Right kidney (tissue), 1 donor: ENCODE measurements around the gene BGN.
A peak's percentile ranks its signal among the peaks of the same experiment; 100 is the strongest.

Experiments
- DNase-seq: peaks from one replicate; pipeline ENCODE4 v3.0.0-alpha.2; 2016

BGN gene

DNA sequence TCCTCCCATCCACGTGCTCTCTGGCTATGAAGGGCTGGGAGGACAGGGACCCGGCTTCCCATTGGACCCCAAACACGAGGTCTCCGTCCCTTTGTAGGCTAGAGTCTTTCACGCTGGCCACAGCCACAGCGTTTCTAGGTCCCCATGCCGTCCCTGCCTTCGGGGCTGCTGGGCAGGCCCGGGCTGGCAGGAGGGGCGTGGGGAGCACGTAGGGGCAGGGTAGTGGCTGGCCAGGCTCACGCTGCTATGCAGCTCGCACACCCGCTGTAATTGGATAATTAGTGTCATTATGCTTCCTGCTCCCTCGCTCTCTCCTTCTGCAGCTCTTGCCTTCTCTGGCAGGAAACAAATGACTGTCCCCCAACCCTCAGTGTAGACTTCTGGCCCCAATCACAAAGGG lies 32.4 kb downstream of the BGN start:
- DNase-seq: no peak

DNA sequence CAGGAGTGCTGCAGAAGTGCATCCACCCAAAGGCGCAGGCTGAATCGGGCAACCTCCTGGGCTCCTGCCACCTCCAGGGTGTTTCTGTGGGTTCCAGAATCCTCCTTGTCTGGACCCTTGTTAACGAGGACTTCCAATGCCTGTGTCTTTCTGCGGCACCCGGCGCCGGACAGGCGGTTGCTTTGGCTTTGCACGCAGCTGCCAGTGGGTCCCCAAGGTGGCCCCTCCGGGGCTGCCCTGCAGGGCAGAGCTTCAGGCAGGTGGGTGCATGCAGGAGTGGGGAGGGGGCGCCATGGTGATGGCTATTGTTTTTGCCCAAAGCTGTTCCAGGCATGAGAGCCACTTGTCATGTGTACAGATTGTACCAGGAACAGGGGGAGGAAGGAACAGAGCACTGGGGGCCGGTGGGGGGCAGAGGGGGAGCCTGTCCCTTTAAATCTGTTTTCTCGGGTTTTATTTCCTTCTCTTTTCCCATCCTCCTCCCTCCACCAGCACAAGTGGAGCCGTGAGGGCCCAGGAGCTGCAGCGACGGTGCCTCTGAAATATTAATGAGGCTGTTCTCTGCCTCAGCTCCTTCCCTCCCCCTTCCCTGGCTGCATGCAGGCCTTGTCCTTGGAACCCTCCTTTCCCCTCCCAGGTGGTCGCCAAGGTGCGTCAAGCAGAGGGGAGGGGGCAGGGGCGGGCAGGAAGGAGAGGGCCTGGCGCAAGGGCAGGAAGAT lies 35.8 kb downstream of the BGN start:
- no peak for DNase-seq

DNA sequence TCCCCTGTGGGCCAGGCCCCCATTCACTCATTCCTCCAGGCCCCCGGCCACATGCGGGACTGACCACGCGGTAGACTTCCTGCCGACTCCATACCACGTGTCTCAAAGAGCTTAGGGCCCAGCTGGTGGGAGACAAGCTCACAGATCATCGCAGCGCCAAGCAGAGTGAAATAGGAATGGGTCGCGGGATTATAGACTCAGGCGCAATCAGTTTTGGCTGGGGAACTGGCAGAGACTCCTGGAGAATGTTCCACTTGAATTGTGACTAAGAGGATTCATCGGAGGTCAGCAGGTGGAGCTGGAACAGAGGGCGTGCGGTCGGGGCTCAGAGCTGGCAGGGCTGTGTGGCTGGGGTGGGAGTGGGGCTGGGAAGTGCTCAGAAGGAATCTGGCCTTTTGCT lies 38.3 kb downstream of the BGN start:
- DNase-seq: no peak

DNA sequence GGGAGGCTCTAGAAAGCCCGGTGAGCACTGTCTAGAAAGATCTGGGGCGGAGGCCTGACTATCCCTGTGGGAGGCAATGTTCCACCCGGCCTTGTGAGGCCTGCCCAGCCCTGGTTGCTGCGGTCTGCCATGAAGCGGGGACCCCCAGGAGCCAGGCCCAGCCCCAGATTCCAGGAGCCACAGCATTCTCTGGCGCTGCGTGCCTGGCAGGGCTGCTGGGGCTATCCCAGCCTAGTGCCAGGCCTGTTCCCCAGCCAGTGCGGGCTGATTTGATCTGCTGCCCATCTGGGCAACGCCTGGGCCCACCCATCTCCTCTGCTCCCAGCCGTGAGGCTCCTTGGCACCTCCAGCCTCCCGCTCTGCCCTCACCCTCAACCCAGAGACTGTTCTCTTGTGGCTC lies 42.3 kb downstream of the BGN start:
- no peak for DNase-seq

DNA sequence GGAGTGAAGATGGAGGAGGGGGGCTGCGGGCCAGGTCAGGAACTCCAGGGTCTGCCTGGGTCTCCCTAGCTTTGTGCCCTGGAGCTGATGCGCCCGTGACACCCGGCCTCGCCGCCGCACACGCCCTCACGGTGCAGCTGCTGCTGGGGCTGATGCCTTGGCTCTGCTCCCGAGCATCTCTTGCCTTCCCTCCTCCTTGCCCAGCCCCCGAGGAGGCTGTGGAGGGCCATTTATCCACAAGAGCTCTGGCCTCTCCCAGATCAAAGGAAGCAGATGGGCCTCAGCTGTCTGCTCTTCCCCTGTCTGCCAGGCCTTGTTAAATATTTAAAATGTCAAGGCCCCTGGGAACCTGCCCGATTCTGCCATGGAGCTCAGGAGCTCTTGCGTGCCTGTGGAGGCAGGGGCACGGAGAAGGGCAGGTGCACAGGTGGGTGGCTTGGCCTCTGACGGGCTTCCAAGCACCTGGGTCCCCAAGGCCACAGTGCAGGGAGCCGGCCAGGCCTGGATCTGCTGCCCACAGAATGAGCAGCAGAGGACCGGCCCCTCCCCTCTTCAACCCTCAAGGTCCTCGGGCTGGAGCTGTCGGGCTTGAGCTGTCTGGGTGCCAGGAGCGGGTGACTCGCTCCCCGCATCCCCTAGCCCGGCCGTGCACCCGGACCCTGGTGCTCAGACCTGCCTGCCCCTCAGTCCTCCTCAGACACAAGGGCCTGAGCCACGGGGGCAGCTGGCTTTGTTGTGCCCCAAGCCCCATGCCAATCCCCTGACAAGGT lies 42.9 kb downstream of the BGN start:
- no peak for DNase-seq

DNA sequence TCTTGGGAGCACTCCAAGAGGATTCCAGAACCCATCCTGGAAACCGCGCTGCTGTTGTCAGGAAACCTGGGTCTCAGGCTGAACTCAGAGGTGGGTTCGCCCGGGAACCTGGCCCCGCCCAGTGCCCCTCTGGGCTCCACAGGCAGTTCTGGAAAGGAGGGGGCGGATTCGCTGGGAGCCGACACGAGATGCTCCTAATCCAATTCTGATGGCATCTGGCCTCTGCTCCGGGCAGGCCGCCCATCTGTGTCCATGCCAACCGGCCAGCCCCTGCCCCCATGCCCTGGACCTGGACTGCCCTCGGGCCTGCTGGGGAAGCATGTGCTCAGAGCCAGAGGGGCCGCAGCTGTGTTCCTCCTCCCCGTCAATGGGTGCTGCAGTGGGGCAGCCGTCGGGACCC lies 43.6 kb downstream of the BGN start:
- no peak for DNase-seq

DNA sequence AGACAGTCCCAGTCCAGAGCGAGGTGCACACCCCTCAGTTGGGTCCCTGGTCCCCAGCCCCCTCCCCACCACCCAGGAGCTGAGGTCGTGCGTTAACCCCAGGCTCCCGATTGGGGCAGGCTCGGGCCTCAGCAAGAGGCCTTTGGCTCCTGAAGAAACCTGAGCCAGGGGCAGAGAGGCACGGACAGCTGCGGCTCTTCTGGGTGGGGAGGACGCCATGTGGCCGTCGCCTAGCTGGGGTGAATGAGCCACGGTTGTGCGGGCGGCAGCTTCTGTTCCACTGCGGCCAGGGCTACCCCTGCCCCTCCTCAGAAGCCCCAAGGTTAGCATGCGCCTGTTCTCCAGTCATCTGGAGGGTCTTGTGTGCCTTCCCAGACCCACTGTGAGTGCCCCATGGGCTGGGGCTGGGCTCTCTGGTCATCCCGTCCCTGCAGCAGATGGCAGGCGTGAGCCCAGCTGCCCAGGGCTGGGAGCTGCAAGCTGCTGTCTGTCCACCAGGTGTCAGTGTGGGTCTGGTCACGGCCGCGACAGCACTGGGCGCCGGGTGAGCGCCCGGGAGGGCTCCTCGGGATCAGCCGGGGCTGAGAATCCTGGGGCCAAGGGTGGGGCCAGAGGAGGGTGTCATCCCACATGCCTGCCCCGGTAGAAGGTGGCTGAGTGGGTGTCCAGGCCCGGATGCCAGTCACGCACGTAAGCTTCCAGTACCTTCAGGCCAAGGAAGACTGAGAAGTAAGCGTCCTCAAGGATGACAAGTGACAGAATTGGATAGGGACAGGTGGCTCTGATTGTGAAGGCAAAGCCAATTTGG lies 44.6 kb downstream of the BGN start:
- peak; percentile 59 for DNase-seq

DNA sequence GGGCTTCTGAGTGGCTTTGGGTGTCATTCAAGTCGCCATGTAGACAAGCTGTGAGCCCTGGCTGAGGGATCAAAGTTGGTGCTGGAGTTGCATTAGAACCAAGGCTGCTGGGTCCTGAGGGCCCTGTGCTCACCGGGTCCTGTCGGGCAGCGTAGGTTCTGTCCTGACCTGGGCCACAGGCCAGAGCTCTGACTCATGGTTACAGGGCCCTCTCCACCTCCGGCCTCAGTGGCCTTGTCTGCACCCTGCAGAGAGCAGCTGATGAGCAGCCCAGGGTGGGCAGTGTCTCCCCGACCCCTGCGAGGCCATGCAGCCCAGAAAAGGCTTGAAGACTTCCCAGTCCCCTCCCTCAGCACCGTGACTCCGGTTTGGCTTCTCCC lies 45.2 kb downstream of the BGN start:
- no peak for DNase-seq

DNA sequence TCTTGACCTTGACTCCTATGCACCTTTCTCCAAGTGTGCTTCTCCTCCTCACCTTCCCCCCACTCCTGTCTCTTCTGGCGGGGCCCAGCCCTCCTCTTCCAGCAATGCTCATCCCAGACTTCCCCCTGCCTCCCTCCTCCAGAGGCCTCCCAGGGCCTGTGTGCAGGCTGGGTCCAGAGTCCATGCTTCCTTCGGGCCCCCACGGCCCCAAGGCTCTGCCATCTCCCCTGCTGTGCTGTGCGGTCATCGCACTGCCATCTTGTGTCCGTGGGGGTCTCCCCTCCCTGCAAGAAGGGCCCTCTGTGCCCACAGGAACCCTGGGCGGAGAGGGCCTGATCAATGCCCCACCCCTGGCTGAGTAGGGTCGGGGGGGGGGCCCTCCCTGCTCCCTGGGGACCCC lies 49.9 kb downstream of the BGN start:
- DNase-seq: no peak

DNA sequence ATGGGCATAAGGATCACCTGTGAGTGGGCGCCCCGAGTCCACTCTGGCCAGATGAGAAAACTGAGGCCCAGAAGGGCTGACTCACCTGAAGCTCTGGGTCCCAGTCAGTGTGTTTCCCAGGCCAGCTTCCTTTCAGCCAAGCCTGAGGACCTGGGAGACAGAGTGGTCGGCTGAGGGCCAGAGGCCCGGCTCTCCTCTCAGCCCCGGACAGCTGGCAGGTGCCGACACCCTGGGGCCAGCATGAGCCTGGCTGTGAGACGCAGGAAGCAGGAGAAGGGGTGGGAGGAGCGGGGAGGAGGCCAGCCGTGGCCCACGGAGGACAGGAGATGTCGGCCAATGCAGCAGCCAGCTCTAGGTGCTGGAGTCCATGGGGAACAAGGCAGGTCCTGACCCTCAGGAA lies 51.6 kb downstream of the BGN start:
- DNase-seq: no peak

DNA sequence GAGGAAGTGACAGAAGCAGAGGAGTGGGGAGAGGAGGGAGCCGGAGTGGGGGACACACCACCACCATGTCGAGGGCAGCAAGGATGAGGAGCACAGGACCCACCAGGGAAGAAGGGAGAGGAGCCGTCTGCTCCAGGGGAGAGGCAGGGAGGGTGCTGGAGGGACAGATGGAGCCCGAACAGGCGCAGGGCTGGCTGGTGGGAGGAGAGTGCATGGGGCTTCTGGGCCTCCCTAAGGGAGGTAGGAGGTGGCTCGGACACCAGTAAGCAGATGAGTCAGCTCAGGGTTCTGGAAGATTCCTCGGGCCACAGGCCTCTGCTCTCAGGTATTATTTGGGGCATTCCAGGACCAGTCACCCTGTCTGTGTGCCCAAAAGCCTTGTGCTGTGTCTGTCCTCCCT lies 52.4 kb downstream of the BGN start:
- no peak for DNase-seq

DNA sequence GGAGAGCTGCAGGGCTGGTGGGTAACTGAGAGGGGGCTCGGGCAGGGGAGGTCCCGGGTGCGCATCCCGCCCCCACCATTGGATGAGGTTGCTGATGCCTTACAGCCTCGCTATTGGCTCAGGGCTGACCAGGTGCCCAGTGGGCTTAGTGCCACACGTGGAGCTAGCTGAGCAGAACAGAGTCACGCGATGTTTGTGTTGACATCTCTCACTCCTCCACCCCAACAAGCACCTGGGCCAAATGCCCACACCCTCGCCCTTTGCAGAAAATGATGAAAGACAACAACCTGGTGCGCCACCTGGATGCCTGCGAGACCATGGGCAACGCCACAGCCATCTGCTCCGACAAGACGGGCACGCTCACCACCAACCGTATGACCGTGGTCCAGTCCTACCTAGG lies 54.5 kb downstream of the BGN start:
- DNase-seq: no peak

DNA sequence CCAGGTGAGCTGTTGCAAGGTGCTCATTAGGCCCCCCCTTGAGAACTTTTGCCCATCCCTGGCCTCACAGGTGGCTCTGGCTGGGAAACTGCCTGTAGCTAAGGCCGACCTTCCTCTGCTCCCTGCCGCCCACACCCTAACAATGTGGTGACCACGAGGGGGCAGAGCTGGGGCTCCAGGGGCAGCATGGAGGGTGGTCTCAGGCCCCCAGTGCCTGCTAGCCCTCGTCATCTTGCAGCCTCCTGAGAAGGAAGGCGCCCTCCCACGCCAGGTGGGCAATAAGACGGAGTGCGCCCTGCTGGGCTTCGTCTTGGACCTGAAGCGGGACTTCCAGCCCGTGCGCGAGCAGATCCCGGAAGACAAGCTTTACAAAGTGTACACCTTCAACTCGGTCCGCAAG lies 55.0 kb downstream of the BGN start:
- DNase-seq: no peak

DNA sequence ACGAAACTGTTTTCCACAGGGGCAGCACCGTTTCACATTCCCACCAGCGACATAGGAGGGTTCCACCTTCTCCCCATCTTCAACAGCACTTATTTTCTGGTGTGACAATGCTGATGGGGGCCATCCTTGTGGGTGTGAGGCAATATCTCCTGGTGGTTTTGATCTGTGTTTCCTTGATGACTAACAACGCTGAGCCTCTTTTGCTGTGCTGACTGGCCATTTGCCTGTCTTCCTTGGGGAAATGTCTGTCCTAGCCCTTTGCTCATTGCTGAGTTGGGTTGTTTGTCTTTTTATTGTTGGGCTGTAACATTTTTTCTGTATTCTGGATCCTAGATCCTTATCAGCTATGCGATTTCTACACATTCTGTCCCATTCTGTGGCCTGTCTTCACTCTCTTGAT lies 56.4 kb downstream of the BGN start:
- DNase-seq: no peak

DNA sequence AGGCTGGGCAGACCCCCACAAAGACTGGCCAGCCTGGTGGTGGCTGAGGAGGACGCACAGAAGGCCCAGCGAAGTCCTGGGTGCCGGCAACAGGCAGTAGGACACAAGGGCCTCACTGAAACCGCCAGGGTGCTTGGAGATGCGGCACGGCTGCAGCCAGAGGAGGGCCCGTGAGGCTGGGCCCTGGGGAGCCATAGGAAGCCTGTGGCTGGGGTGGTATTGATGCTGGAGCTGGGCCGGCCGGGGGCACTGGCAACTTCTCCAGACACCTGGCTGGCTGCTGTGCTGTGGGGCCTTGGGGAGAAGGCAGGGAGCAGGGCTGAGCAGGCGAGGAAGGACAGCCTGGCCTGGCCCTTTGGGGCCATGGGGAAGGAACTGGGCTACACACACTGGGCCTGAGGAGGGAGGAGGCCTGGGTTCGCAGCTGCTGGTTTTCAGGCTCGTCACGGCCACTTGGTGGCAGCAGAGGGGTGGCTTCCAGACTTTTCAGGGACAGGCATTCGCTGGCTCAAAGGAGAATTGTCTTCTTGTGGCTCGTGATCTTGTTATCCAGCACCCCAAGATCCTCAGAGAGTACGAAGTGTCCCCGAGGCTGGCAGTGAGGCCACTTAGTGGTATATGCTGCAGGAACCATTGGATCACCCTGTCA lies 59.9 kb downstream of the BGN start:
- peak; percentile 42 for DNase-seq

DNA sequence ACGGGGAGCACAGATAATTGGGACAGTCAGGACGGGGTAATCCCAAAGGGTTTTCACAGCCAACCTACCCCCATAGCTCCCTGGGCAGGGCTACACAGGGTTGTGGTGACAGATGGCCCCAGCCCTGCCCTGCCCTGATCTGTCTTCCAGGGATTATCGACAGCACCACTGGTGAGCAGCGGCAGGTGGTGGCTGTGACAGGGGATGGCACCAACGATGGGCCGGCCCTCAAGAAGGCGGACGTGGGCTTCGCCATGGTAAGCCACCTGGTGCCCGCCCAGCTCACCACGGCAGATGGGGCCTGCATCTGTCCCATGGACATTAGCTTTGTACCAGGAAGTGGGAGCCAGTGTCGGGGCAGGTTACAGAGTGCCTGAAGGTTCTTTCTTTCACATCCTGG lies 62.0 kb downstream of the BGN start:
- no peak for DNase-seq

DNA sequence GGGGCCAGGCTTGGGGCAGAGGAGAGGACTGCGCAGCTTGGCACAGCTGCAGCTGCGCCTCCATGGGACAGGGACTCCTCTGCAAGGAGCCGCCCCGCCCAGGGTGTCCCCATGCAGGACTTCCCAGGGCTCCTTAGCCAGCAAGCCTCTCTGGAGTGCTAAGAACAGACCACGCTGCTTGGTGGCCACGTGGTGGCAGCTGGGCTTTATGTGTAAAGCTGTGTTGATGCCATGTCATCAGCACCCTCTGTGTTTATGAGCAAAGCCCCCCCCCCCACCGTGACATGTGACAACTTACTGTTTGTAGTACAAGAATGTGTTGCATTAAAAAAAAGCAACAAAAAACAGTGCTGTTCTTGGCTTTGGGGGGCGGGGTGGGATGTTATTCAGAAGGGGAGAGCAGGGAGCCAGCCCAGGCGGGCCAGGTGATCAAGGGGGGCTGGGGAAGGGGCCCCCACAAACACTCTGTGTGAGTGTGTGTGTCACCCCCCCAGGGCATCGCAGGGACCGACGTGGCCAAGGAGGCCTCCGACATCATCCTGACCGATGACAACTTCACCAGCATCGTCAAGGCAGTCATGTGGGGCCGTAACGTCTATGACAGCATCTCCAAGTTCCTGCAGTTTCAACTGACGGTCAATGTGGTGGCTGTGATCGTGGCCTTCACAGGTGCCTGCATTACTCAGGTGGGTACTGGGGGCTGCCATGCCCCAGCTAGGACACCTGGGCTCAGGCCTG lies 63.0 kb downstream of the BGN start:
- no peak for DNase-seq
